RCC 7860 (cell line): ENCODE results near the gene POF1B.

Source experiments
- DNase-seq: peaks from one replicate; pipeline ENCODE4 v3.0.0-alpha.2; 2015; ENCODE audit warnings: low spot score
- FAIRE-seq: peaks from 2 replicates; lab custom pipeline; 2012; peaks lifted over from hg19 to GRCh38; lab: Jason Lieb, UNC

The POF1B gene

DNA sequence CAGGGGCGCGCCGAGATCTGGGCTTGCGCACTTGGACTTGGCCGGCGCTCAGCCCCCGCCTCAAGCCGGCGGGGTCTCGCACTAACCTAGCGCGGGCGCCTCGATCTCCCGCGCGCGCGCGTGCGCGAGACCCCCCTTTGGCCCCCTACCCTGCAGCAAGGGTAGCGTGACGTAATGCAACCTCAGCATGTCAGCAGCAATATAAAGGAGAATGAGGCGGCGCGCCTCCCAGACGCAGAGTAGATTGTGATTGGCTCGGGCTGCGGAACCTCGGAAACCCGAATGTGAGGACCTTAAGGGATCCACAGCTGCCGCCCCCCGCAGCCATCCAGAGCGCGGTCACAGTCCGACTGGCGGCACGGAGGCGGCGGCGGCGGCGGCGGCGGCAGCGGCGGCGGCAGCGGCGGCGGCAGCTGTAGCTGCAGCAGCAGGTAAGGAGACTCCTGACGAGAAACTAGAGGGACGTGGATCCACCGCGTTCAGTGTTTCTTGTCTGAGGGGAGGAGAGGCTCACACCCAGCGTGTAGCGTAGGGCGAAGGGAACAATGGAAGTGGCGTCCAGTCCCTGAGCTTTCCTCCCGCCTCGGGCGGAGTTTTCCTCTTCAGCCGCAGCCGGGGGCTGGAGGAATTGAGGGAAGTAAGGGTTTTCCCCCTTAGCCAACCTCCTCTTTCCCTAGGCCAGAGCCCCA, 135.6 kb downstream of the POF1B start, which contains the start of the genes SATL1 and ZNF711:
Gene SATL1 (minus strand): TSS at position 19 of the 689 bp plus-strand sequence. CDS start 134,811 bp downstream, outside the sequence.
Gene ZNF711 (plus strand): TSS at position 231 of the 689 bp plus-strand sequence. CDS start 3,582 bp downstream, outside the sequence.
- FAIRE-seq: no peak

DNA sequence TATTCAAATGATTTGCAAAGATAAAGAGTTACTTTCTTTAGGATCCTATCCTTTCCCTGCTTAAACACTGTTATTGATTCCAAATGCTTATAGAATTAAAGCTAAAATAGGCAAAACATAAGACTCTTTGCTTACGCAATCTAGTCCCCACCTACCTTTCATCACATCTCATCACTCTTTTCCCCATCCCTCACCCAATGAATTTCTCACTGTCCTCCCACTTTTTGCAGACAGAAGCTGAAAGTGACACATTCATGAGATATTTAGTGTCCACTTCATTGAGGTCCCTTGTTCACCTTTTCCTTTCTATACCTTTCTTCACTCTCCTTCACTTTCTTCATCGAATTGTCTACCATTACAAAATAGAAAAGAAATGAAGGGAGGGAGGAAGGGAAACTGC, 136.3 kb downstream of the POF1B start:
- FAIRE-seq (no peak), DNase-seq (no peak)

More for the DNA sequence above, 135.6 kb downstream of the POF1B start, which contains the start of the genes SATL1 and ZNF711:
- DNase-seq: no peak
